ENCODE measurements around the gene PACRGL.

The PACRGL gene

DNA sequence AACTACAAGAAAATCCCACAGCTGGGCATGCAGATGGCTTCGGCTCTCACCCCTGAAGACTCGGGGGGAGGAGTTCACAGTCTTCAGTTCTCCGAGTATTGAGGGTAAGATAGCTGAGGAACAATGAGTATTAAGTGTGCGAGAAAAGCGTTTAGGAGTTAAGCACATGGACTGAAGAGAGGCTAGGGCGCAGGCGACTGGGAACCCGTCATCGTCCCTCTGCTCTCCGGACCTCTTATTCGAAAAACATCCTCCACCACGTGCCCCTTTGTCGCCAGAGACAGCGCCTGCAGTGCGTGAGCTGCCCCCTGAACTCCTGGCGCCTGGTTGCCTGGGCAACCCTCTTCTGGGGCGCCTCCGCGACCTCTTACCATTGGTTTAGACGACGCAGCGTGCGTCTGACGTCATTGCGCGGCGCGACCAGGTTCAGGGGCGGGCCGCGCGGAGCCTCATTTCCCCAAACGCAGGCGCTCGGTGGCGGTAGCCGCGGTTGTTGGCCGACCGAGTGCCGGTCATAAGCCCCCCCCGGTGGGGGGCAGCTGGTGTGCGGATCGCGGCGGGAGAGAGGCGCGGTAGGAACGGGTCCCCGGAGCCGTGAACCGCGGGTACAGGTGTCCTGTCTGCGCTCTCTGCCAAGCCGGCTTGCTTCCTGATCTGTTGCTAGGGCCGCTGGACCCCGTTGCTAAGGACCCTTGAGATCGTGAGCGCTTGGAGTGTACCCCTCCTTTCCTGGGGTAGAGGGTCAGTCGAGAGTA is at the start of gene PACRGL:
TSS of gene PACRGL (plus strand) at position 452 of the 755 bp plus-strand sequence. CDS start 4,024 bp downstream, outside the sequence.
- peaks cover 4 to 10% of the 10 kb centered on the region in 2 donors for H3K4me1 ChIP-seq (ENCODE audit: control insufficient read depth in 2 of 2, insufficient read depth in 2 of 2, low read length in 2 of 2)
- H3K9me3 ChIP-seq (ENCODE audit: control insufficient read depth in 2 of 2, low read length in 2 of 2) = no peaks in the 10 kb centered on the region
- peak within 1 kb of the TSS; percentile 89 to 93 for H3K4me3 ChIP-seq (ENCODE audit: low read length in 2 of 2)
- H3K27me3 ChIP-seq (ENCODE audit: control insufficient read depth in 2 of 2, insufficient read depth in 2 of 2, low read length in 2 of 2) = no peaks in the 10 kb centered on the region
- peaks cover 7 to 9% of the 10 kb centered on the region in 2 donors for H3K36me3 ChIP-seq (ENCODE audit: control insufficient read depth in 2 of 2, insufficient read depth in 2 of 2, low read length in 2 of 2)
- peak within 1 kb of the TSS; percentile 85 to 88 for H3K9ac ChIP-seq (ENCODE audit: low read depth in 1 of 2, low read length in 2 of 2)
- peak within 1 kb of the TSS; percentile 56 to 61 for H3K27ac ChIP-seq (ENCODE audit: low read depth in 2 of 2, low read length in 2 of 2)

DNA sequence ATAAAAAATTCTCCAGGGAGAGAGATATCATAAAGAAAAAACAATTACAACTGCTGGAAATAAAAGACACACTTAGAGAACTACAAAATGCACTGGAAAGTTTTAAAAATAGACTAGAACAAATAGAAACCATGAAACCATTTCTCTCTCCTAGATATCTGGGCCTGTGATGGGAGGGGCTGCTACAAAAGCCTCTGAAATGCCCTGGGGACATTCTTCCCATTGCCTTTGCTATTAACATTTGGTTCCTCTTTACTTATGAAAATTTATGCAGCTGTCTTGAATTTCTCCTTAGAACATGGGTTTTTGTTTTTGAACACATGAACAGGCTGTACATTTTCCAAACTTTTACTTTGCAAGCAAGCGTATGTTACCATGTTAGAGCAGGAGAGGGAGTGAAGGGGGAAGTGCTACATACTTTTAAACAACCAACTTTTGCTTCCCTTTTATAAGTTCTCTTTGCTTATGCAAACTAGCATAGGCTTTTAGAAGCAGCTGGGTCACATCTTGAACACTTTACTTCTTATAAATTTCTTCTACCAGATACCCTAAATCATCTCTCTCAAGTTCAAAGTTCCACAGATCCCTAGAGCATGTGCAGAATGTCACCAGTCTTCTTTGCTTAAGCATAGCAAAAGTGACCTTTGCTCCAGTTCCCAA is 47.9 kb upstream of the PACRGL start:
- Histone ChIP-seq H3K27ac (ENCODE audit: low read depth in 2 of 2, low read length in 2 of 2) (no peak overlapping the region), H3K4me1 (ENCODE audit: control insufficient read depth in 2 of 2, insufficient read depth in 2 of 2, low read length in 2 of 2) (no peaks in the 10 kb centered on the region), H3K4me3 (ENCODE audit: low read length in 2 of 2) (no peak overlapping the region), H3K27me3 (ENCODE audit: control insufficient read depth in 2 of 2, insufficient read depth in 2 of 2, low read length in 2 of 2) (no peaks in the 10 kb centered on the region), H3K36me3 (ENCODE audit: control insufficient read depth in 2 of 2, insufficient read depth in 2 of 2, low read length in 2 of 2) (no peaks in the 10 kb centered on the region), H3K9ac (ENCODE audit: low read depth in 1 of 2, low read length in 2 of 2) (no peak overlapping the region), H3K9me3 (ENCODE audit: control insufficient read depth in 2 of 2, low read length in 2 of 2) (peaks cover 0 to 3% of the 10 kb centered on the region in 2 donors)

DNA sequence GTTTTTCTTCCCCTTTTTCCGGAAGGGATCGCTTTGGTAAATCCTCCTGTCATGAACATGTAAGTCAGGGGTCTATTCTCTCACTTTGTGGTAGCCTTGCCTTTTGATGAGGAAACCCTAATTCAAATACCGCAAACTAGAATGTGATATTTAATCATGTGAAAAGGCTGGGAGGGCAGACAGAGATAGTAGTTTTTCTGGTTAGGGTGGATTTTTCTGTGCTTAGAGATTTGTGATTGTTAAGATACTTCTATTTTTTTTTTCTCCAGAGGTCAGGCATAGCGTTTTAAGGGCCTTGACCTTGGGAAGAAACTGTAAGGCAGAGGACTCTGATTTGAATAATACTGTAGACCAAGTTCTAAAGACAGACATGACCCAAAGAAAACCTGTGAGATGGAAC is 41.8 kb upstream of the PACRGL start:
- no peaks in the 10 kb centered on the region for H3K4me1 ChIP-seq (ENCODE audit: control insufficient read depth in 2 of 2, insufficient read depth in 2 of 2, low read length in 2 of 2)
- no peaks in the 10 kb centered on the region for H3K36me3 ChIP-seq (ENCODE audit: control insufficient read depth in 2 of 2, insufficient read depth in 2 of 2, low read length in 2 of 2)
- H3K9me3 ChIP-seq (ENCODE audit: control insufficient read depth in 2 of 2, low read length in 2 of 2) = no peaks in the 10 kb centered on the region
- H3K27me3 ChIP-seq (ENCODE audit: control insufficient read depth in 2 of 2, insufficient read depth in 2 of 2, low read length in 2 of 2) = no peaks in the 10 kb centered on the region
- H3K4me3 ChIP-seq (ENCODE audit: low read length in 2 of 2) = no peak overlapping the region
- no peak overlapping the region for H3K27ac ChIP-seq (ENCODE audit: low read depth in 2 of 2, low read length in 2 of 2)
- H3K9ac ChIP-seq (ENCODE audit: low read depth in 1 of 2, low read length in 2 of 2) = no peak overlapping the region

DNA sequence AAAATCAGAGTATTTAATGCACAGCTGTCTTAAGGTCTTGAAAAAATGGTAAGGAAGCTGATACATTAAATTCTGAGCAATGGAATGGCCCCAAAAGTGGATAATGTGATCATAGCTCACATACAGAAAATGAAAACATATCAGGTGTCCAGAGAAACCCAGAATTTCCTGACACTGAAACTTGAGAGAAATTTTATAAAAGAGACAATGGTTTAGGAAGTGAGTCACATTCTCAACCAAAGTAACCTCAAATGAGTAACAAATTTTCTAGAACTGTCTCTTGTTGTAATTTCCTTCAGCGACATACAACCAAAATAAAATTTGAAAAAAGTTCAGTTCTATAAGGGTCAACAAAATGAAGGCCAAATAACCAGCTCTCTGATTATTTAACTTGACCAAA is 37.4 kb upstream of the PACRGL start:
- Histone ChIP-seq H3K27ac (ENCODE audit: low read depth in 2 of 2, low read length in 2 of 2) (no peak overlapping the region), H3K4me3 (ENCODE audit: low read length in 2 of 2) (no peak overlapping the region), H3K9me3 (ENCODE audit: control insufficient read depth in 2 of 2, low read length in 2 of 2) (no peaks in the 10 kb centered on the region), H3K9ac (ENCODE audit: low read depth in 1 of 2, low read length in 2 of 2) (no peak overlapping the region), H3K4me1 (ENCODE audit: control insufficient read depth in 2 of 2, insufficient read depth in 2 of 2, low read length in 2 of 2) (no peaks in the 10 kb centered on the region), H3K27me3 (ENCODE audit: control insufficient read depth in 2 of 2, insufficient read depth in 2 of 2, low read length in 2 of 2) (no peaks in the 10 kb centered on the region), H3K36me3 (ENCODE audit: control insufficient read depth in 2 of 2, insufficient read depth in 2 of 2, low read length in 2 of 2) (no peaks in the 10 kb centered on the region)

DNA sequence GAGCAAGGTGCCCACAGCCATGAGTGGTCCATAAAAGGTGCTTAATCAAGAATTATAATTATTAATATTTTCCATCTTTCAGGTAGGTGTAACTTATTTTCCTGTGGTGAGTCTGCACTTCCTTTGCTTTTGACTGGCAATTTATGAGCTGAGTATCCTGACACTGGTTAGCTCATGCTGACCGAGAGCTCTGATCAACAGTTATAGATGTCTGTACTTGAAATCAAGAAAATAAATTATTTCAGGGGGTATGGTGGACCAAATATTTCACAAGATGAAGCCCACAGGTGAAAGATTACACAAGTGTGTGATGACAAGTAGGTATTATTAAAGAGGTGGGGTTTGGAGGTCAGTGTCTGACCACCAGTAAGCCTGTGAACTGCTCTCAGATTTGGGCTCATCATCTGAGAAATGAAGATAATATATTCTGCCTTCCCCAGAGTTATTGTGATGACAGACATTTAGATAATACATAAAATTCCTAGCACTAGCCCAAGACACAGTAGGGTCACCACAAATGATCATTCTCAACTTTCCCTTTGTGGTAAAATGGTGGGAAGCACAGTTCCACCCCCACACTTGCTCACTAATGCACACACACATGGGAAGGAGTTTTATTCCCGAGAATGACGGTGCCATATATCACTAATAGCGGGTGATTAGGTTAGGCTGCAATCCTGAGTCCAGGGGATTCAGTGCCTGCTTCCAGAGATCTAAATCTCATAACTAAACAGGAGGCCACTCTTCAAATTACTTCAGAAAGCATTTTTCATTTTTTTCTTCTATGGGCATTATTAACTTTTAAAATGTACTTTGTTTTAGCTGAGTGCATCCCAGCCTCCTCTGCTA is 34.0 kb upstream of the PACRGL start:
- Histone ChIP-seq H3K27me3 (ENCODE audit: control insufficient read depth in 2 of 2, insufficient read depth in 2 of 2, low read length in 2 of 2) (no peaks in the 10 kb centered on the region), H3K4me1 (ENCODE audit: control insufficient read depth in 2 of 2, insufficient read depth in 2 of 2, low read length in 2 of 2) (no peaks in the 10 kb centered on the region), H3K9ac (ENCODE audit: low read depth in 1 of 2, low read length in 2 of 2) (no peak overlapping the region), H3K4me3 (ENCODE audit: low read length in 2 of 2) (no peak overlapping the region), H3K9me3 (ENCODE audit: control insufficient read depth in 2 of 2, low read length in 2 of 2) (no peaks in the 10 kb centered on the region), H3K36me3 (ENCODE audit: control insufficient read depth in 2 of 2, insufficient read depth in 2 of 2, low read length in 2 of 2) (no peaks in the 10 kb centered on the region), H3K27ac (ENCODE audit: low read depth in 2 of 2, low read length in 2 of 2) (no peak overlapping the region)

DNA sequence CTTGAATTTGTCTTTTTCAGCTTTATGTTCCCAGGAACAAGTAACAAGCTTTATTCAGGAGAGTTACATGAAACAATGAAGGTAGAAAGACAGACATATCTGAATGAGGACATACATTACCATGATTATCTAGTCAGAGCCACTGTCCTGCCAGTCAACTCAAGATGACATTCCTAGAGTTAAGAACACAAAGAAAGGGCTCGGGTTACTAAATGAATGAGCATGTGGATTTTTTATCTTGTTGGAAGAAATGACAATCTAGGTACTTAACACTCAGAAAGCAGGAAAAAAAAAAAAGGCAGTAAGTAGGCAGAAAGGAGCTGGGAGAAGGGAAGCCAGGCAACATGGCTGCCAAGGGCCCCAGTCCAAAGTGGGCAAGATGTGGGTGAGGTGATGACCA is 28.0 kb upstream of the PACRGL start:
- no peak overlapping the region for H3K4me3 ChIP-seq (ENCODE audit: low read length in 2 of 2)
- H3K9me3 ChIP-seq (ENCODE audit: control insufficient read depth in 2 of 2, low read length in 2 of 2) = no peaks in the 10 kb centered on the region
- H3K9ac ChIP-seq (ENCODE audit: low read depth in 1 of 2, low read length in 2 of 2) = no peak overlapping the region
- no peaks in the 10 kb centered on the region for H3K27me3 ChIP-seq (ENCODE audit: control insufficient read depth in 2 of 2, insufficient read depth in 2 of 2, low read length in 2 of 2)
- no peaks in the 10 kb centered on the region for H3K36me3 ChIP-seq (ENCODE audit: control insufficient read depth in 2 of 2, insufficient read depth in 2 of 2, low read length in 2 of 2)
- H3K4me1 ChIP-seq (ENCODE audit: control insufficient read depth in 2 of 2, insufficient read depth in 2 of 2, low read length in 2 of 2) = no peaks in the 10 kb centered on the region
- no peak overlapping the region for H3K27ac ChIP-seq (ENCODE audit: low read depth in 2 of 2, low read length in 2 of 2)

DNA sequence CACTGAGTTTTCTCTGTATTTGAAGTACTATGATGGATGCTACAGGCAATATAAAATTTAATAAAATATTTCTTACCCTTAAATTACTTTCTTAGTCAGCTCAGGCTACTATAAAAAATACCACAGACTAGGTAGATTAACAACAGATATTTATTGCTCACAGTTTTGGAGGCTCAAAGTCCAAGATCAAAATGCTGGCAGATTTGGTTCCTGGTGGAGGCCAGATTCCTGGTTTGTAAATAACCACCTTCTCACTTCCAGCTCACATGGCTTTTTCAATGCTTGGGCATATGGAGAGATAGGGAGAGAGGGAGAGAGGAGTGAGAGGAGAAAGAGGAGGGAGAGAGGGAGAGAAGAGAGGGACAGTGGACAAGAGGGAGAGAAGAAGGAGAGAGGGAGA is 24.5 kb upstream of the PACRGL start:
- no peaks in the 10 kb centered on the region for H3K36me3 ChIP-seq (ENCODE audit: control insufficient read depth in 2 of 2, insufficient read depth in 2 of 2, low read length in 2 of 2)
- no peaks in the 10 kb centered on the region for H3K4me1 ChIP-seq (ENCODE audit: control insufficient read depth in 2 of 2, insufficient read depth in 2 of 2, low read length in 2 of 2)
- H3K9ac ChIP-seq (ENCODE audit: low read depth in 1 of 2, low read length in 2 of 2) = no peak overlapping the region
- H3K4me3 ChIP-seq (ENCODE audit: low read length in 2 of 2) = no peak overlapping the region
- no peaks in the 10 kb centered on the region for H3K27me3 ChIP-seq (ENCODE audit: control insufficient read depth in 2 of 2, insufficient read depth in 2 of 2, low read length in 2 of 2)
- H3K27ac ChIP-seq (ENCODE audit: low read depth in 2 of 2, low read length in 2 of 2) = no peak overlapping the region
- H3K9me3 ChIP-seq (ENCODE audit: control insufficient read depth in 2 of 2, low read length in 2 of 2) = no peaks in the 10 kb centered on the region

DNA sequence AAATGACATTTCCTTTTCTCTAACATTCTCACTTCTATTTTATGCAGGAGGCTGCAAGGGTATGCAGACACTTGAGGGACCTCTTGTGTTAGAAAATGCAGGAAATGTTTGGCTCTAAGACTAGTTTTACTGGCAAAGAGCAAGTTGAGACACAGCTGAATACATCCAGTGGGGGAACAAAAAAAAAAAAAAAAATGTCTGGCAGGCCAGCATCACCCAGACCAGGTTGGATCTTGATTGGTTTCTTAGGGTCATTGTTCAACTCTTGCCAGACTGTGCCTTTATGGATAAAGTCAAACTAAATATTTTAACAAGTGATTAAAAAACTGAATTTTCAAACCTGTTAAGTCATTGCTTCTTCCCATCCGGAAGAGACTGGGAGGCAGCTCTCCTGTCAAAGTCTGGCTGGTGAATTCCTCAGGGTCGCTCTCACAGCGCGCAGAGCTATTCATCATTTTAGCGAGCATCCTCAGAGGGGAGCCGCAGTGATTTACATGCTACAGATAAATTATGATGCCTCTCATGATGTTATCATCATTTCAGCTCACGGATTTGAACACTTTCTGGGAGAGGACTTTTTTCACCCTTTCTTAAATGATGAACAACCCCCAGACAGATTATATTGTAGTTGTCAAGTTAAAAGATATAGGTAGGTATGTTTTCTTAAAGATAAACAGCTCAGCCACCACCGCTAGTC is 23.6 kb upstream of the PACRGL start:
- no peak overlapping the region for H3K27ac ChIP-seq (ENCODE audit: low read depth in 2 of 2, low read length in 2 of 2)
- H3K4me1 ChIP-seq (ENCODE audit: control insufficient read depth in 2 of 2, insufficient read depth in 2 of 2, low read length in 2 of 2) = no peaks in the 10 kb centered on the region
- no peaks in the 10 kb centered on the region for H3K36me3 ChIP-seq (ENCODE audit: control insufficient read depth in 2 of 2, insufficient read depth in 2 of 2, low read length in 2 of 2)
- no peak overlapping the region for H3K9ac ChIP-seq (ENCODE audit: low read depth in 1 of 2, low read length in 2 of 2)
- H3K9me3 ChIP-seq (ENCODE audit: control insufficient read depth in 2 of 2, low read length in 2 of 2) = no peaks in the 10 kb centered on the region
- H3K27me3 ChIP-seq (ENCODE audit: control insufficient read depth in 2 of 2, insufficient read depth in 2 of 2, low read length in 2 of 2) = no peaks in the 10 kb centered on the region
- no peak overlapping the region for H3K4me3 ChIP-seq (ENCODE audit: low read length in 2 of 2)

DNA sequence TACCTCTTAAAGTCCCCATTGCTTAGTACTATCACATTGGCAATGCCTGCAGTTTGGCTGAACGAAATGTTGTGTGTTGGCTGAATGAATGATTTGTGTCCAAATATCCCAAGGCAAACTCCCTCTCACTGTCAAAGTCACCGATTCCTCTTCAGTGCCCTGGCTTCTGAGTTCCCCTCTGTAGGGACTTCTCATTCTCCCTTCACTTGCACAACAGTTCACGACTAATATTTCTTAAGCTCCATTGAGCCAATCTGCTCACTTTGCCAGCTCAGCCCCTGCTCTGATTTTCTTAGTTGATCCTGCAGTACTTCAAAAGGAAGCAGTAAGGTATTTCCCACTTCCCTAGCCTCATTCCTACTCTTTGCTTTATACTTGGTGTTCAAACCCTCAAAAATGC is 21.9 kb upstream of the PACRGL start:
- Histone ChIP-seq H3K4me3 (ENCODE audit: low read length in 2 of 2) (no peak overlapping the region), H3K27me3 (ENCODE audit: control insufficient read depth in 2 of 2, insufficient read depth in 2 of 2, low read length in 2 of 2) (no peaks in the 10 kb centered on the region), H3K4me1 (ENCODE audit: control insufficient read depth in 2 of 2, insufficient read depth in 2 of 2, low read length in 2 of 2) (no peaks in the 10 kb centered on the region)

More for the DNA sequence above, 21.9 kb upstream of the PACRGL start:
- no peaks in the 10 kb centered on the region for H3K9me3 ChIP-seq (ENCODE audit: control insufficient read depth in 2 of 2, low read length in 2 of 2)
- H3K9ac ChIP-seq (ENCODE audit: low read depth in 1 of 2, low read length in 2 of 2) = no peak overlapping the region
- no peak overlapping the region for H3K27ac ChIP-seq (ENCODE audit: low read depth in 2 of 2, low read length in 2 of 2)
- H3K36me3 ChIP-seq (ENCODE audit: control insufficient read depth in 2 of 2, insufficient read depth in 2 of 2, low read length in 2 of 2) = no peaks in the 10 kb centered on the region
